Activated CD4-positive, CD25-positive, alpha-beta regulatory T cell (primary cell): ENCODE data around the gene POFUT2.

ENCODE experiments used
- DNase-seq, 4 experiments: peaks; one replicate each; lab custom pipeline; 2025; lab: John Stamatoyannopoulos, UW

The POFUT2 gene

DNA sequence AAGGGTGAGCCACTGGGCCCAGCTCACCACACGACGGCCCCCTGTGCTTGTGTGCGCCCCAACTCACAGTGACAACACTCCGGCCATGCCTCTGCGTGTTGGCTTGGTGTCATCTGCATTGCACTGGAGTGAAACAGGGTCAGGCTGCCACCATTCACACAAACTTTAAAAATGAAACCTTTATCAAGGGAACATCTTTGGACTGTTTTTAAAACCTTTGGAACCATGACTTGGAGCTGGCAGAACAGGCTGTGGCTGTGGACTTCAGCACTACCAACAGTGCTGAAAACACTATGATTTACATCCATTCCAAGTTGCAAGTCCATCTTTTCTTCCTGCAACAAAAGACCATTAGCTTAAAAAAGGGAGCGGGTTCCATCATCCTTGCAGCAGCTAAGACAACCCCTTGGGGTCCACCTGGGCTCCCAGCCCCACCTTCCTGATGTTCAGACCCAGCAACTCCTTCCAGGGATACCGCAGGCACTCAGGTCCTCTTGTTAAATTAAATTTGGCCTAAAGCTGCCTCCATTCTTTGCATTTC, 25.6 kb downstream of the POFUT2 start:
- DNase-seq, result no peak

DNA sequence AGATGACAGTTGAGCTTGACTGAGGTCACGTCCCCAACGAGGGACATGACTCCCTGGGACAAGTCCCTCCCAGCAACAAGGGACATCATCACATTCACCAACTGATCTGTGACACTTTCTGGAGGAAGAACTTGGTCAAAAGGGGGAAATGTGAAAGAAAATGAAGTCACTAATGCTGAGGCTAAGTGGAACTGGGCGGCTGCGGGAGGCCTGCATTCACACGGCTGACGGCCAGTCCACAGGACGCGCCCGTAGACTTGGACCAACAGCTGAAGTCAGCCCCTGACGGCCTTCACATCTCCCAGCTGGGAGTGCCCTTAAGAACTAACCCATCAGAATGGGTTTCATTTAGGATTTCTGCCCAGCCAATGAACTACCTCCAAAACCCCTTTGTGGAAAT, 26.6 kb downstream of the POFUT2 start:
- no peak for DNase-seq

DNA sequence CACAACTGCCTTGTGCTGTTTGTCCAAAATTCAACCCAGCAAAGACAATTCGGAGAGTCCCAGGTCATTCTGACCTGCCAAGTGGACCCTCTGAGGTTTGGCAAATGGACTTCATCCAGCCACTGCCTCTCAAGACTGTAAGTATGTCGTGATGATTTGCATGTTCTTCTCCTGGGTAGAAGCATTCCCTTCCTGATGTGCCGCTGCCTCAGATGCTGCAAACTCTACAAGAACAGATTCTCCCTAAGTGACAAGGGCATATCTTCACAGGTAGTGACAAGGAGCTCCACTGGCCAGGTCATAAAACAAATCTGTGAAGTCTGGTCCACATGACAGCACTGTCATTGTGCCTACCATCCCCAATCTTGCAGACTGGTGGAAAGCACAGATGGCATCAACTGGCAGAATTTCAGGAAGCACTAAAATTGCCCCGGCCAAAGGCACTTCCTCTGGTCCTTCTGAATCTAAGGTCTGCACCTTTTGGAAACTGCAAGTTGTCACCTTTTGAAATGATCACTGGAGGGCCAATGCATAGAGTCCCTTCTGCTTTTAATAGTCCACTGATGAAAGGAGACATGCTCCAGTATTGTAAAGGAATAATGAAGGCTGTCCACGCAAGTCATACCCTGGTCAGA, 27.4 kb downstream of the POFUT2 start:
- DNase-seq, result no peak

DNA sequence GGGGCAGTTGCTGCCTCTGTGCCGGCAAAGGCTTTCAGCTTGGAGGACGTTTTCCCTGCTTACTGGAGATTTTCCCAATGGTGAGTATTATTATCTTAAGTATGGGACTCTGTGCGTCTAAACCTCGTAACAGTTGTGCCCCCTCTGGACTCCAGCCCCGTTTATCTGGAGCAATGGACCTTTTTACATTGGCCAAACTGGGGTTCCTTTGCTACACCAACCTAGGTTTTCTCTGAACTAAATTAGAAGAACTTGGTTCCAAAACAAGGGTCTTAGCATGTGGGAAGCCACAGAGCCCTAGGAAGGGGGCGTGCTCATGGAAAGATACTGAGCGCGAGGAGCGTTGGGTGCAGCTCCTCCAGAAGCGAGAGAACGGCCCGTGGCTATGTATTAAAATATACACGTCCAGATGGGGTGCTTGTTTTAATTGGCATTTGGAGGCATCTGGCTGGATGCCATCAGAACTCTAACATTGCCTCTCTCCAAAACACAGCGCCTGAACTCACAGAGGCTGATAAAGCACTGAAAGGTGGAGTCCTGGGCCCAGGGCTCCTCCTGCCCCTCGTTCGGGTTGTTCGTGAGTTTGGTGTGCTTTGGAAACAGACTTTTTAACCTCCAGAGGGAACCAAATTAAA, 28.4 kb downstream of the POFUT2 start:
- no peak for DNase-seq

DNA sequence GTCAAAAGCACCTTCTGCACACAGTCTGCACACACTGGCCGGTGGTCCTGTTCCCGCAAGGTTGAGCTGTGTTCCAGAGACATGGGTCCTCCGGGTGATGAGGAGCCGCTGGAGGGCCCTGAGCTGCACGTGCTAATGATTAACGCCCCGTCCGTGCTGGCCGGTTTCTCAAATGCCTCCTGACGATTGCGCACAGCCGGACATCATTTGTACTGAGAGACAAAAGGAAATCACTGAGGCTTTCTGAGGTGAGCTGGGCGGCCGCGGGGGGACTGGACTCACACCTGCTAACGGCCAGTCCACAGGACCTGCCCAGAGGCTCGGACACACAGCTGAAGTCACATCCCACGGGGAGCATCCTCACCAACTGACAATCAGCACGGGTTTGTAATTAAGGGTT, 29.2 kb downstream of the POFUT2 start:
- no peak for DNase-seq

DNA sequence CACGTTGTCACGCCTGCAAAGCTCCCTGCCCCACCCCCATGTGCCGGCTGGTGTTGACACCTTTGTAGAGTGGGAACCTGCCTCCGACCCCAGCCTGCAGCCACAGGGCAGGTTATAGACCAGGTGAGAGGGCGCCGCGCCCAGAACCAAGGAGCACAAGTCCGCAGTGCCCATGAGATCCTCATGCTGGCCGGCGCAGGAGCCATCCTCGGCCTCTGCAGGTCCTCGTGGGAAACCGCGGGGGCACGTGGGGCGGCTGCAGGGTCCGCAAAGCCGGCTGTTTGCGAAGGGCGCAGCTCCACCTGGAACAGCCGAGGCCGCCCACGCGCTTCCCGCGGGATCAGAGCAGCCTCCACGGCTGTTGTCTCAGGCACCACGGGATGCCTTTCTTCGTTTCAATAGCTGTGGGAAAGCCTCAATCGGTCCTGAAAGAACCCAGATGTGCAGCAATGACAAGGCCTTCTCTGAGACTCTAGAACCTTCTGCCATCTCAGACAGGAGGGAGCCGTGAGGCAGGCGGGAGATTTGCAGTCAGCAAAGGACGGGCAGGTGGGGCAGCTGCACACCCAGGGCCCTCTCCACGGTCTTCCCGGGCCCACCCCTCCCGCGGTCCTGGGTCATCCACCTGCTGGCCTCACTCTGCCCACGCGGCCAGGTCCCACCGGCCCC, 29.9 kb downstream of the POFUT2 start:
- DNase-seq, result no peak

DNA sequence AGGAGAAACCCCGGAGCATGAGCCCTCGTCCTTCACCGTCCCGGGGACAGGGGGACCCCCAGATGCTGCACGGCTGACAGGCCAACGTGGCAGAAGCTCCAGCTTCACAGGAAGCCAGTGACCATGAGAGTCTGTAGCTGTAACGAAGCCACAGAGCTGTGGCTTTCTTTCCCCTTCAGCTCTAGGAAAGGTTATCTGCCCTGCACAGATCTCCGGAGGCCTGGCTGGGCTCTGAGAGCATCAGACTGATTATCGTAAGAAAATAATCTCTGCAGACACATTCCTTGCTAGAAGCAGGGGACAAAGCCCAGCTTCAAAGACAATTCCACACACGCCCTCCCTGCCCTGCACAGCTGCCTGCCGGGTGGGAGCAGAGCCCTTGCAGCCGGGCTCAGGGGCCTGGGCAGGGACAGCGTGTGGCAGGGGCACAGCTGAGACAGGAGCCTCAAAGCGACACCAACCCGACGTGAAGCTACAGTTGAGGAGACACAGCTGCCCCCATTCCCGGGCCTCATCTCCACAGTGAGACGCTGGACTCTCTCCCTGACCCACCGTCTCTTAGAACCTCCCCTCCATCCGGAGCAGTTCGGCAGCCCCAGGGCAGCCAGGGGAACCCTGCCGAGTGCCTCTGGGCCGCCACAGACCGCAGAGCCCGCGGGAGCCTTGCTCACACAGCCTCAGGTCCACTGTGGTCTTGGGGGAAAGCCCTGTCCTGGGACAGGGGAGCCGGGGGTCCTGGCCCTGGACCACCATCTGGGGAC, 30.6 kb downstream of the POFUT2 start:
- no peak for DNase-seq

DNA sequence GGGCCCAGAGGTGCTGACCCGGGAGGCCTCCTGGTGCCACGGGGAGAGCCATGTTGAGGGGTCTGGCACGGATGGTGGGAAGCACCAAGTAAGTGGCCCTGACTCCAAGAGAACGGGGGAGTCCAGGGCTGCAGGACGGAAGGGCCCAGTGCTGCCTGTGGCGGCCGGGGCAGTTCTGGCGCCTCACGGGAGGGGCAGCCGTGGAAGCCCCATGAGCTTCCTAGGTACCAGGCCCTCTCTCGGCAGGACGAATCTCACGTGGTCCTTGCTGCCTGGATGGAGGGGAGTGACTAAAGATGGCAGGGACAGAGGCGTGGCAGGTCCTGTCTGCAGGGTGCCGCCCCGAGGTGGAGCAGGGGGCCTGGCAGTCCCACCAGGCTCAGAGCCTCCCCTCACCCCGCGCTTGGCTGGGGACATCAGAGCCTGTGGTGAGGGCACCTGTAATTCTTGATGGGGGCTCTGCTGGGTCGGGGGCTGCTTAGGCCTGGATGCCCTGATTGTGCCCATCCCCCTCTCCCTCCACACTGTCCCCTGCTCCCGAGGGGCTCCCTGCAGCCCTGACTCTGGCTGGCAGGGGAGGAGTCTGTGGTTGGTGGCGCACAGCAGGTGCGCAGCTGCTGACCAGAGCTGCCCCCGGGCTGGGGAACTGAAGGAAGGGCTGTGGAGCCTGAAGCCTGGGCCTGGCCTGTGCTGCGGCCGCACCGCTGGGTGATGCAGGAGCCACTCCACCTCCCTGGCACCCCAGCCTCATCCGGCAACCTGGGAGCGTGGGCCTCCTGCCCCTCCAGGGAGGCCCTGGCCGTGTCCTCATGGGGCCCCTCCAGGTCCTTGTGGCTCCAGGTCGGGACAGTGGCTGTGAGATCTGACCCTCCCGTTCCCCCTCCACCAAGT, 31.4 kb downstream of the POFUT2 start:
- DNase-seq, result no peak

DNA sequence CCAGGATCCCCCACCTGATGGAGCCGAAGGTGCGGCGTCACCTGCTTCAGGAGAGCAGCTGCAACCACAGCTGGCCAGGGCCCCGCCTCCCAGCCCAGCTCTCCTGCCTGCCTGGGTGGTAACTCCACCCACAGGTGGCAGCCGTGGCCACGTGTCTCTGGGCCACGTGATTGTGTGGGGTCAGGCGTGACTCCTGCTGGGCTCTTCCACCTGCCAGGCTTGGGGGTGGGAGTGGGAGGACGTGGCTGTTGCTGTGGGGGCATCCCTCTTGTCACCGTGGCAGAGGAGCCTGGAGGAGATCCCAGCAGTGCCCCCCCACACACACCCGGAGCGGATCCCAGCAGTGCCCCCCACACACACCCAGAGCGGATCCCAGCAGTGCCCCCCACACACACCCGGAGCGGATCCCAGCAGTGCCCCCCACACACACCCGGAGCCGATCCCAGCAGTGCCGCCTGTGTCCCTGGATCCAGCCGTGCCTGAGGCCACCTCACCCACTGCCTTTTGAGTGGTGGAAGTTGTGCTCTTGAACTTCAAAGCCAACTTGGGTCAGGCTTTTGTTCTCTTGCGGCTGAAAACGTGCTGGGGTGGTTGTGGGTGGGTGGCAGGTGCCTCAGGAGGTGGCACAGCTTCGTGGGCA, 32.2 kb downstream of the POFUT2 start:
- no peak for DNase-seq

DNA sequence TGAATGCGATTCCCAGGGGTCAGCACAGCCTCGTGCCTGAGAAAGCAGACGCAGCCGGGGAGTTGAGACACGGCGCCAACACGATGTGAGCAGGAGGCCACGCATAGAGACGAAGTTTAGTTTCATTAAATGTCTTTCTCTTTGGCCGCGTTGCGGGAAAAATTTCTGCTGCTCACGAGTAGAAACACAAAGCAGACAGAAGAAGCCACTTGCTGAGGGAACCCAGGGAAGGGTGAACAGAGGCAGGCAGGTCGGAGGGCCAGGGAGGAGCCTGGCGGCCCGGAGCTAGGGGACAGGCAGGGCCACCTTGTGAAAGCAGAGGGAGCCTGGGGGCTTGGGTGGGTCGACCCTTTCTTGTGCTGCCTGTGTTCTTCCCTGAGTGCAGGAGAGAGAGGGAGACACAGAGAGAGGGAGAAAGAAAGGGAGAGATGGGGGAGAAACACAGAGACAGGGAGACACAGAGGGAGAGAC, 33.2 kb downstream of the POFUT2 start:
- no peak for DNase-seq

DNA sequence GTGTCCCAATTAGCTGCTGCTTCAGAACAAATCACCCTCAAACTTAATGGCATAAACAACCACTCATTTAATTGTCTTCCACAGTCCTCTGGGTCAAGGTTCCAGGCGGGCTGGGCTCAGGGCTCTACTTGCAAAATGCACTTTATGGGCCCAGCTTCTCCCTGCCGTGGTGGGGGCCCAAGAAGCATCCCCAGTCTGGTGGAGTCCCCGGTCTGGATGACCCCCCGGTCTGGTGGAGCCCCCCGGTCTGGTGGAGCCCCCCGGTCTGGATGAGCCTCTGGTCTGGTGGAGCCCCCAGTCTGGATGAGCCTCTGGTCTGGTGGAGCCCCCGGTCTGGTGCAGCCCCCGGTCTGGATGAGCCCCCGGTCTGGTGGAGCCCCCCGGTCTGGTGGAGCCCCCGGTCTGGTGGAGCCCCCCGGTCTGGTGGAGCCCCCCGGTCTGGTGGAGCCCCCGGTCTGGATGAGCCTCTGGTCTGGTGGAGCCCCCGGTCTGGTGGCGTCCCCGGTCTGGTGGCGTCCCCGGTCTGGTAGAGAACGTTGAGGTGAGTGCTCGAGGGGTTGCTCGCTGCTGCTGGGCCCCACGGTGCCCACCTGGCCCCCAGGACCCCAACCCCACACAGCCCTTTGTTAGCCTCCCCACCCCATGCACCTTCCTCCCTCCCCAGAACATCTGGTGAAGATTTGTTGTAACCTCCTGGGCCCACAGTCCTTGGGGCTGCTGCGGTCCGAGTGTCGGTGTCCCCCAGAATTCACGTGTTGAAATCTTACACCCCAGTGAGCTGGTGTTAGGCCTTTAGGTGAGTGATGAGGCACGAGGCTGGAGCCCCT, 33.8 kb downstream of the POFUT2 start:
- DNase-seq, result no peak

DNA sequence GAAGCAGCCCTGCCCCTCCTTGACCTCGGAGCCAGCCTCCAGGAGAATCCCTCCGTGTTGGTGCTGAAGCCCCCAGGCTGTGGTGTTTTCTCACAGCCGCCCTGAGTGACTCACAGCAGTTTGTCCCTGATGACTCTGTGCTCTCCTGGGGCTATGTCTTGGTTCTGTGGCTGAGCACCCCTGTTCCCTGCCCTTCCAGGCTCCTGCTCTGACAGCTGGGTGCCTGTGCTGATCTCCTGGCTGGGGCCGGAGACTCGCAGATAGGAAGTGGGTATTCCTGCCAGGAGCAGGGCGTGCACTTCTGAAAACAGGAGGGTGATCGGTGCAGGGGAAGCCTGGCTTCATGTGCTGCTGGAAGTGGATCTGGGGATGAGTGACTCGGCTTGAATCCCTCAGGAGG, 34.5 kb downstream of the POFUT2 start:
- DNase-seq, result no peak

DNA sequence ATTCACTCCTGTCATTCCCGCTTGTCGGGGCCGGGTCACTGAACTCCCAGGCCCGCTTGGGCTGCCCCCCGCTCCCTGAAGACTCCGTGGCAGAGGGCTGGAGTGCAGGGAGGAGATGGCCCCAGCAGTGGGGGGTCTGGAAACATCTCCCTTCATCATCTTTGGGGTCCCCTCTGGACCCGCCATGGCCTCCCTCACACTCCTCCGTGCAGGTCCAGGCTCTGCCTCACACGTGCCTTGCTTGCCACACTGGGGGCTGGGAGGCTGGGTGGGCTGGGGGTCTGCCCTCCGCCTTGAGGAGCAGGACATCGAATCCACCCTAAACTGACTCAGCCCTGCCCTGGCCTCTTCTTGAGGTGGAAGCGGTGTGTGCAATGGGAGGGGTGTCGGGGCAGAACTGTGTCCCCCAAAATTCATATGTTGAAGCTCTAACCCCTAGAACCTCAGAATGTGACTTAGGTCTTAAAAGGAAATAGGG, 35.2 kb downstream of the POFUT2 start:
- no peak for DNase-seq

DNA sequence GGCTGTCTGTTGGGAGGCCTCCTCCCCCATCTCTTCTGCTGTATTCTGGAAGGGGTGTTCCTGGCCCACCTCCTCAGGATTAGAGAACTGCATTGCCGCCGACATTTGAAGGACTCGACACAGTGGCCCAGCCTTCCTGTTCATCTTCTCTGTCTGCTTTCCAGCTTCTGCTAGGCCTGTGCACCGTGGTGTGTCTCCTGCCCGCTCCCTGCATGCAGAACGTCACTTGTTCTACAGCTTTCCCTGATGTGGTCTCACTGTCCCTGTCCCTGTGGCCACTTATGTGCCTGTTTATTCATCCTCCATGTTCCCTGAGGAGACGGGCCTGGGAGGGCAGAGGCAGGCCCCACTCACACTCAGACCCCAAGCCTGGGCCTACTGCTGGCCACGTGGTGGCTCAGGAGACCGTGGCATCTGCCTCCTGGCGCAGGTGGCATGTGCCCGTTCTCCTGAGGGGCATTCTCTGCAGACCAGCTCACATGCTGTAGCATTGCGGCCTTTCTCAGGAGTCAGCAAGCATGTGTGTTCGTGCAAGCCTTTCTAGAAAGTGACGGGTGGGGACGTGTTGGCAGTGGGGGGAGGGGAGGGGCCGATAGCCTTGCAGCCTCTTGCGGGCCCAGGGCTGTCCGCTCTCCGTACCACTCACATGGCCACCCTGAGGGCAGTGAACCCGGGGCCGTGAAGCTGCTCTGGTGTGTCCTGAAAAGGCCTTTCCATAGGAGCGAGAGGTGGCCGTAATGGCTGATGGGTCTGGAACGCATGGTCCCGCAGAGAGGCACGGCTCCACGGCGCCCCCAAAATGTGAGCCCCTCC, 35.9 kb downstream of the POFUT2 start:
- DNase-seq, result no peak

DNA sequence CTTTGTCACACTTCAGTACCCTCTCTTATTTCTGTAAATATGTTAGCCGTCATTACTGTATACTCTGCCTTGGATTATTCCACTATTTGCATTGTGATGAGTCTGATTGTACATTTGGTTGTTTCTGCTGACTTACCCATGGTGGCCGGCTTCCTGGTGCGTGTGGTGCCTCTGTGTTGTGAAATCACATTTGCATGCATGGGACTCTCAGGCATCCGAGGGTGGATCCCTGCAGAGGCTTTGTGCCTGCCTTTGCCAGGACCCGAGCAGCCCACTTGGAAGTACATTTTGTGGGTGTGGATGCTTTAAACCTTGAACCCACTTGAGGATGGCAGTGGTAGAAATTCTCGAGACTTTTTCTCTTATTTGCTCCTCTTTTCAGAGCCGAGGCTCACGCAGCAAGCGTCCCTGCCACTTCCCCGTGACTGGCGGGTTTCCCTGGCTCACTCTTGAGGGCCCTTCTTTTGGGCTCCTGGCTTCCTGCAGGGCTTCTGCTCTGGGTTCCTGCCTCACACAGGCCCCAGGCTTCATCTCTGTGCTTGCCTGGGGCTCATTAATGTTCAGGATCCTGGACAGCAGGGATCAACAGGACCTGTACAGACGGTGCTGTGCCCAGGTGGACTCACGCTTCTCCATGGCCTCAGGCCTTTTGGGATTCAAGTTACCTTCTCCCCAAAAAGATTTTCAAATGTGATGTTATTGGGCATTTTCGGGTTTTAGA, 36.6 kb downstream of the POFUT2 start:
- no peak for DNase-seq

DNA sequence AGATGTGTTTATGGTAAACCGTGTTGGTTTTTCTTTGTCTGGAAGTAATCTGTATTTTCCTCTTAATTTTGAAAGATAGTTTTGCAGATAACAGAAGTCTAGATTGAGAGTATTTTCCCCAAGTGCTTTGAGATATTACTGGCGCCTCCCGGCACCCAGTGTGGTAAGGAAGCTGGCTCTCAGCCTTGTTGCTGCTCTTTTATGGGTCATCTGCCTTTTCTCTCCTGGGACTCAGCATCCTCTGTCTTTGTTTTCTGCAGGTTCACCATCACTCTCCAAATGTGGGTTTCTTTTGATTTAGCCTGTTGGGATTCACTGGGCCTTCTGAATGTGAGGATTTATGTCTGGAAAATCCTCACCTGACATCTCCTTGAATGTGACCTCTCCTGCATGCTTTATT, 37.4 kb downstream of the POFUT2 start:
- no peak for DNase-seq

DNA sequence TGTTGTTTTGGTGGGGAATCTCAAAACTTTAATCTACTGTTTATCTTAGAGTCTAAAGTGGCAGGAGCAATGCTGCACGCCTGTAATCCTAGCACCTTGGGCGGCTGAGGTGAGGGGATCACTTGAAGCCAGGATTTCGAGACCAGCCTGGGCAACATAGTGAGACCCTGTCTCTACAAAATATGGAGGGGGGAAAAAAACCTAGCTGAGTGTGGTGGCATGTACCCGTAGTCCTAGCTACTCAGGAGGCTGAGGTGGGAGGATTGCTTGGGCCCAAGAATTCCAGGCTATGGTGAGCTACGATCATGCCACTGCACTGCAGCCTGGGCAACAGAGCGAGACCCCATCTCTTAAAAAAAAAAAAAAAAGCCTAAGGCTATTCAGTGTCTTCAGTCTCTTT, 38.1 kb downstream of the POFUT2 start:
- no peak for DNase-seq

DNA sequence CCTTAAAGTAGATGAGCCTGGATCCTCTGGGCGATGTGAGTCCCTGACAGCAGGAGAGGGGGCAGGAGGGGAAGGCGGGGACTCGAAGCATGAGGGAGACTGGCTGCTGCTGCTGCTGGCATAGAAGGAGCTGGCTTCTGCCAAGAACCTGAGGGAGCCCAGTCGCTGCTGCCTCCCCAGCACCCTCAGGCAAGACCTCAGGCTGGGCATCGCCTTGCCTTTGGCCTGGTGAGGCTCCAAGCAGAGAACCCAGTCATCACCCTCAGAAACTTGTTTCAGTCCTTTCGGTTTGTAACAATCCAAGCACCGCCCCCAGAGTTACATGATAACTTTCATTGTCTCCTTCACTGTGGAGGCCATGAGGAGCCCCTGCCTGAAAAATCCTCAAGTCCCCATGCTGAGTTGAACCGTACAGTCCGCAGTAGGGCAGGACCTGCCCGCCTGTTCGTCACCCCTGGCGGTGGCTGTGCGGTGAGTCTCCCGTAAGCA, 38.8 kb downstream of the POFUT2 start:
- no peak for DNase-seq
